8988T (cell line): ENCODE data around the gene MVB12B.

Experiments used
- DNase-seq: peaks from one replicate; pipeline ENCODE4 v3.0.0; 2011

MVB12B gene

GRCh38 chr9:126304207-126304970, 22.2 kb upstream of the MVB12B start:
- no peak for DNase-seq

GRCh38 chr9:126304971-126305320, 21.7 kb upstream of the MVB12B start:
- no peak for DNase-seq

GRCh38 chr9:126306071-126306647, 20.5 kb upstream of the MVB12B start:
- no peak for DNase-seq

- DNase-seq: no peak
These were observed 19.1 kb upstream of the MVB12B start for GRCh38 chr9:126307322-126308061.

- DNase-seq: no peak
These were observed 17.0 kb upstream of the MVB12B start for GRCh38 chr9:126309427-126310189.

- DNase-seq: no peak
These were observed 13.8 kb upstream of the MVB12B start for GRCh38 chr9:126312584-126313551.

GRCh38 chr9:126316085-126316655, 10.5 kb upstream of the MVB12B start:
- no peak for DNase-seq

- no peak for DNase-seq
These were observed 9.1 kb upstream of the MVB12B start for GRCh38 chr9:126317513-126317912.

- no peak for DNase-seq
These were observed 7.8 kb upstream of the MVB12B start for GRCh38 chr9:126318858-126319257.

- DNase-seq: no peak
These were observed 7.0 kb upstream of the MVB12B start for GRCh38 chr9:126319671-126320070.

- no peak for DNase-seq
These were observed 6.3 kb upstream of the MVB12B start for GRCh38 chr9:126320158-126320922.

- no peak for DNase-seq
These were observed 4.9 kb upstream of the MVB12B start for GRCh38 chr9:126321742-126322141.

- no peak for DNase-seq
These were observed 808 bp upstream of the MVB12B start for GRCh38 chr9:126325821-126326220.

- DNase-seq: peak; percentile 71
These were observed 531 bp downstream of the MVB12B start for GRCh38 chr9:126327006-126327713.

- no peak for DNase-seq
These were observed 1.1 kb downstream of the MVB12B start for GRCh38 chr9:126327714-126328185.

GRCh38 chr9:126328407-126328806, 1.8 kb downstream of the MVB12B start:
- DNase-seq: no peak

- no peak for DNase-seq
These were observed 3.0 kb downstream of the MVB12B start for GRCh38 chr9:126329476-126330275.

- no peak for DNase-seq
These were observed 3.9 kb downstream of the MVB12B start for GRCh38 chr9:126330536-126330935.
